ENCODE data around the gene CCDC15.

CCDC15 gene

GRCh38 chr11:124916370-124916710, 37.7 kb upstream of the CCDC15 start:
- Histone ChIP-seq H3K4me3 (ENCODE audit: low read depth, low read length, poor library complexity, severe bottlenecking) (no peak overlapping the region), H3K4me2 (ENCODE audit: low read length) (no peak overlapping the region), H3F3A (ENCODE audit: insufficient read depth, low read length) (no peaks in the 10 kb centered on the region), H3K9me3 (ENCODE audit: low read length) (no peaks in the 10 kb centered on the region), H3K4me1 (ENCODE audit: insufficient read depth, low read length, severe bottlenecking) (no peaks in the 10 kb centered on the region), H3K36me3 (ENCODE audit: insufficient read depth, low read length) (no peaks in the 10 kb centered on the region), H3K27ac (ENCODE audit: low read depth, low read length, poor library complexity, severe bottlenecking) (no peak overlapping the region), H3K9ac (ENCODE audit: low read length) (no peak overlapping the region), H3K27me3 (ENCODE audit: insufficient read depth, low read length) (no peaks in the 10 kb centered on the region), H2AFZ (ENCODE audit: low read length) (no peak overlapping the region), H4K20me1 (ENCODE audit: insufficient read depth, low read length) (no peaks in the 10 kb centered on the region), H3K9me2 (ENCODE audit: low read depth, low read length) (no peaks in the 10 kb centered on the region), H3K79me2 (ENCODE audit: insufficient read depth, low read length) (no peaks in the 10 kb centered on the region)
- TF ChIP-seq EZH2 (IDR thresholded peaks at IDR 0.05; ENCODE audit: borderline replicate concordance, low read length) (no peak), CTCF (IDR thresholded peaks at IDR 0.05; ENCODE audit: low read length) (no peak)

GRCh38 chr11:124917115-124917637, 36.8 kb upstream of the CCDC15 start:
- no peaks in the 10 kb centered on the region for H4K20me1 ChIP-seq (ENCODE audit: insufficient read depth, low read length)
- H3K27me3 ChIP-seq (ENCODE audit: insufficient read depth, low read length) = no peaks in the 10 kb centered on the region
- H3K27ac ChIP-seq (ENCODE audit: low read depth, low read length, poor library complexity, severe bottlenecking) = no peak overlapping the region
- no peaks in the 10 kb centered on the region for H3F3A ChIP-seq (ENCODE audit: insufficient read depth, low read length)
- no peak overlapping the region for H3K4me3 ChIP-seq (ENCODE audit: low read depth, low read length, poor library complexity, severe bottlenecking)
- H3K79me2 ChIP-seq (ENCODE audit: insufficient read depth, low read length) = no peaks in the 10 kb centered on the region
- no peak overlapping the region for H3K9ac ChIP-seq (ENCODE audit: low read length)
- no peaks in the 10 kb centered on the region for H3K36me3 ChIP-seq (ENCODE audit: insufficient read depth, low read length)
- no peaks in the 10 kb centered on the region for H3K9me3 ChIP-seq (ENCODE audit: low read length)
- H3K9me2 ChIP-seq (ENCODE audit: low read depth, low read length) = no peaks in the 10 kb centered on the region
- H3K4me2 ChIP-seq (ENCODE audit: low read length) = no peak overlapping the region
- no peaks in the 10 kb centered on the region for H3K4me1 ChIP-seq (ENCODE audit: insufficient read depth, low read length, severe bottlenecking)
- H2AFZ ChIP-seq (ENCODE audit: low read length) = no peak overlapping the region
- no peak for TF ChIP-seq CTCF (IDR thresholded peaks at IDR 0.05; ENCODE audit: low read length)
- no peak for TF ChIP-seq EZH2 (IDR thresholded peaks at IDR 0.05; ENCODE audit: borderline replicate concordance, low read length)

GRCh38 chr11:124918950-124919349, 35.1 kb upstream of the CCDC15 start, which contains the start of gene HEPN1:
Gene HEPN1 (plus strand): TSS chr11:124919250.
- H3K9me2 ChIP-seq (ENCODE audit: low read depth, low read length) = no peaks in the 10 kb centered on the region
- no peak within 1 kb of the TSS for H3K4me3 ChIP-seq (ENCODE audit: low read depth, low read length, poor library complexity, severe bottlenecking)
- no peaks in the 10 kb centered on the region for H3K27me3 ChIP-seq (ENCODE audit: insufficient read depth, low read length)
- no peaks in the 10 kb centered on the region for H3K36me3 ChIP-seq (ENCODE audit: insufficient read depth, low read length)
- no peaks in the 10 kb centered on the region for H3K79me2 ChIP-seq (ENCODE audit: insufficient read depth, low read length)
- no peak within 1 kb of the TSS for H3K4me2 ChIP-seq (ENCODE audit: low read length)
- no peak within 1 kb of the TSS for H3K9ac ChIP-seq (ENCODE audit: low read length)
- no peaks in the 10 kb centered on the region for H3F3A ChIP-seq (ENCODE audit: insufficient read depth, low read length)
- TF ChIP-seq CTCF (IDR thresholded peaks at IDR 0.05; ENCODE audit: low read length) (no peak), EZH2 (IDR thresholded peaks at IDR 0.05; ENCODE audit: borderline replicate concordance, low read length) (no peak)
- H3K4me1 ChIP-seq (ENCODE audit: insufficient read depth, low read length, severe bottlenecking) = no peaks in the 10 kb centered on the region
- H3K27ac ChIP-seq (ENCODE audit: low read depth, low read length, poor library complexity, severe bottlenecking) = no peak within 1 kb of the TSS
- H4K20me1 ChIP-seq (ENCODE audit: insufficient read depth, low read length) = no peaks in the 10 kb centered on the region
- no peak within 1 kb of the TSS for H2AFZ ChIP-seq (ENCODE audit: low read length)
- H3K9me3 ChIP-seq (ENCODE audit: low read length) = no peaks in the 10 kb centered on the region
